Thyroid gland (tissue), 4 donors: Measurements from ENCODE around the gene TPD52L1.

ENCODE experiments used
- POLR2A ChIP-seq, 2 donors: fragments of 450-650 bp; IDR thresholded peaks; one replicate each; pipeline ENCODE4 v1.6.1; 2017; ENCODE audit warnings: antibody characterized with exemption in 2 of 2, mild to moderate bottlenecking in 2 of 2, moderate library complexity in 1 of 2
- TF ChIP-seq, protein P1 (sequence below), 6 experiments: fragments of 200-600 bp in 3 of 6; fragments of 450-650 bp in 3 of 6; sonication (generic) in 3 of 6; IDR thresholded peaks; one replicate each; pipeline ENCODE4 v1.5.1; 2016 to 2019; ENCODE audit warnings: antibody characterized with exemption in 6 of 6, mild to moderate bottlenecking in 2 of 6, inconsistent platforms in 1 of 6, moderate library complexity in 1 of 6

- TF ChIP-seq, protein P1, sequence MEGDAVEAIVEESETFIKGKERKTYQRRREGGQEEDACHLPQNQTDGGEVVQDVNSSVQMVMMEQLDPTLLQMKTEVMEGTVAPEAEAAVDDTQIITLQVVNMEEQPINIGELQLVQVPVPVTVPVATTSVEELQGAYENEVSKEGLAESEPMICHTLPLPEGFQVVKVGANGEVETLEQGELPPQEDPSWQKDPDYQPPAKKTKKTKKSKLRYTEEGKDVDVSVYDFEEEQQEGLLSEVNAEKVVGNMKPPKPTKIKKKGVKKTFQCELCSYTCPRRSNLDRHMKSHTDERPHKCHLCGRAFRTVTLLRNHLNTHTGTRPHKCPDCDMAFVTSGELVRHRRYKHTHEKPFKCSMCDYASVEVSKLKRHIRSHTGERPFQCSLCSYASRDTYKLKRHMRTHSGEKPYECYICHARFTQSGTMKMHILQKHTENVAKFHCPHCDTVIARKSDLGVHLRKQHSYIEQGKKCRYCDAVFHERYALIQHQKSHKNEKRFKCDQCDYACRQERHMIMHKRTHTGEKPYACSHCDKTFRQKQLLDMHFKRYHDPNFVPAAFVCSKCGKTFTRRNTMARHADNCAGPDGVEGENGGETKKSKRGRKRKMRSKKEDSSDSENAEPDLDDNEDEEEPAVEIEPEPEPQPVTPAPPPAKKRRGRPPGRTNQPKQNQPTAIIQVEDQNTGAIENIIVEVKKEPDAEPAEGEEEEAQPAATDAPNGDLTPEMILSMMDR (IDR thresholded peaks at IDR 0.05) = no peak
- TF ChIP-seq POLR2A (IDR thresholded peaks at IDR 0.05) = no peak
Observed at GRCh38 chr6:125174626-125175025, 21.1 kb downstream of the TPD52L1 start.
